ENCODE data around the gene ADAMTS12.
"Not testable (repeated sequence)": the region's sequence is repeated elsewhere in the genome, so short reads cannot be mapped to it uniquely, and the experiment has no call there.

DNA sequence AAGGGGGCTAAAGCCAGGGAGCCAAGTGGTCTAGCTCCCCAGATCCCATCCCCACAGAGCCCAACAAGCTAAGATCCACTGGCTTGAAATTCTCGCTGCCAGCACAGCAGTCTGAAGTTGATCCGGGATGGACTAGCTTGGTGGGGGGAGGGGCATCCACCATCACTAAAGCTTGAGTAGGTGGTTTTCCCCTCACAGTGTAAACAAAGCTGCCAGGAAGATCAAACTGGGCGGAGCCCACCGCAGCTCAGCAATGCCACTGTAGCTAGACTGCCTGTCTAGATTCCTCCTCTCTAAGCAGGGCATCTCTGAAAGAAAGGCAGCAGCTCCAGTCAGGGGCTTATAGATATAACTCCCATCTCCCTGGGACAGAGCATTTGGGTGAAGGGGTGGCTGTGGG, 32.6 kb downstream of the ADAMTS12 start:
- TF ChIP-seq, protein P1, sequence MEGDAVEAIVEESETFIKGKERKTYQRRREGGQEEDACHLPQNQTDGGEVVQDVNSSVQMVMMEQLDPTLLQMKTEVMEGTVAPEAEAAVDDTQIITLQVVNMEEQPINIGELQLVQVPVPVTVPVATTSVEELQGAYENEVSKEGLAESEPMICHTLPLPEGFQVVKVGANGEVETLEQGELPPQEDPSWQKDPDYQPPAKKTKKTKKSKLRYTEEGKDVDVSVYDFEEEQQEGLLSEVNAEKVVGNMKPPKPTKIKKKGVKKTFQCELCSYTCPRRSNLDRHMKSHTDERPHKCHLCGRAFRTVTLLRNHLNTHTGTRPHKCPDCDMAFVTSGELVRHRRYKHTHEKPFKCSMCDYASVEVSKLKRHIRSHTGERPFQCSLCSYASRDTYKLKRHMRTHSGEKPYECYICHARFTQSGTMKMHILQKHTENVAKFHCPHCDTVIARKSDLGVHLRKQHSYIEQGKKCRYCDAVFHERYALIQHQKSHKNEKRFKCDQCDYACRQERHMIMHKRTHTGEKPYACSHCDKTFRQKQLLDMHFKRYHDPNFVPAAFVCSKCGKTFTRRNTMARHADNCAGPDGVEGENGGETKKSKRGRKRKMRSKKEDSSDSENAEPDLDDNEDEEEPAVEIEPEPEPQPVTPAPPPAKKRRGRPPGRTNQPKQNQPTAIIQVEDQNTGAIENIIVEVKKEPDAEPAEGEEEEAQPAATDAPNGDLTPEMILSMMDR (IDR thresholded peaks at IDR 0.05), result not testable (repeated sequence)
- not testable (repeated sequence) for TF ChIP-seq ZFX (IDR thresholded peaks at IDR 0.05; ENCODE audit: borderline replicate concordance)
